Hepatocyte (in vitro differentiated cells): Measurements from ENCODE around the gene APPL2. TPM values are rescaled to one million over a fixed set of nuclear protein-coding genes. Genes with fewer than 3 reads are reported as not detected.

Experiments used
- DNase-seq: peaks from one replicate; pipeline ENCODE4 v3.0.0-alpha.2; 2016; ENCODE audit warnings: low spot score
- H2AFZ ChIP-seq: fragments of 200-600 bp; sonication (generic); 2 replicates; pipeline ENCODE4 v1.6.0; 2016; ENCODE audit warnings: antibody characterized with exemption, mild to moderate bottlenecking
- H3K27ac ChIP-seq: fragments of 200-600 bp; sonication (generic); 2 replicates; pipeline ENCODE4 v1.5.1; 2016; ENCODE audit warnings: mild to moderate bottlenecking
- H3K27me3 ChIP-seq: fragments of 200-600 bp; sonication (generic); 2 replicates; pipeline ENCODE4 v1.6.1; 2016
- H3K36me3 ChIP-seq: fragments of 200-600 bp; sonication (generic); replicated peaks from 2 replicates; pipeline ENCODE4 v1.5.1; 2016; ENCODE audit warnings: low read depth; ENCODE audit not compliant: insufficient read depth
- H3K4me1 ChIP-seq: fragments of 200-600 bp; sonication (generic); 2 replicates; pipeline ENCODE4 v1.5.1; 2016; ENCODE audit warnings: mild to moderate bottlenecking, moderate library complexity; ENCODE audit not compliant: insufficient read depth
- H3K4me2 ChIP-seq: fragments of 200-600 bp; sonication (generic); 2 replicates; pipeline ENCODE4 v1.6.0; 2016
- H3K4me3 ChIP-seq: fragments of 200-600 bp; sonication (generic); 2 replicates; pipeline ENCODE4 v1.5.1; 2016; ENCODE audit warnings: mild to moderate bottlenecking
- H3K79me2 ChIP-seq: fragments of 200-600 bp; sonication (generic); 2 replicates; pipeline ENCODE4 v1.6.0; 2017; ENCODE audit warnings: mild to moderate bottlenecking
- H3K9me2 ChIP-seq: fragments of 200-600 bp; sonication (generic); replicated peaks from 2 replicates; pipeline ENCODE4 v1.6.0; 2017; ENCODE audit warnings: mild to moderate bottlenecking; ENCODE audit not compliant: insufficient read depth
- H3K9me3 ChIP-seq: fragments of 200-600 bp; sonication (generic); 2 replicates; pipeline ENCODE4 v1.5.1; 2016; ENCODE audit warnings: low read depth, mild to moderate bottlenecking
- H4K20me1 ChIP-seq: fragments of 200-600 bp; sonication (generic); 2 replicates; pipeline ENCODE4 v1.6.0; 2016; ENCODE audit warnings: mild to moderate bottlenecking; ENCODE audit not compliant: insufficient read depth, poor library complexity, severe bottlenecking
- CTCF ChIP-seq: fragments of 200-600 bp; sonication (generic); IDR thresholded peaks from 2 replicates; pipeline ENCODE4 v1.5.1; 2016; ENCODE audit warnings: antibody characterized with exemption, mild to moderate bottlenecking; ENCODE audit not compliant: poor library complexity
- EZH2 ChIP-seq: fragments of 200-600 bp; sonication (generic); IDR thresholded peaks from 2 replicates; pipeline ENCODE4 v1.6.1; 2016; ENCODE audit warnings: antibody characterized with exemption, mild to moderate bottlenecking, borderline replicate concordance
- EZH2phosphoT487 ChIP-seq: fragments of 200-600 bp; sonication (generic); IDR thresholded peaks from one replicate; pipeline ENCODE4 v1.6.1; 2018; ENCODE audit warnings: antibody characterized with exemption, mild to moderate bottlenecking, low read depth, moderate library complexity; ENCODE audit not compliant: unreplicated experiment, severe bottlenecking
- WGBS: methylation state at CpG from one replicate; pipeline ENCODE4 v1.1.6; 2016; ENCODE audit warnings: low lambda C conversion rate; ENCODE audit errors: missing lambda C conversion rate; 5-methylcytosine and 5-hydroxymethylcytosine counted together
- polyA plus RNA-seq: library from polyadenylated mRNA; unstranded; fragments of >200 nt; fragmentation: Nextera tagmentation; extraction: Ambion mirVana; gene quantifications from 2 replicates; pipeline ENCODE4 v1.2.1, GENCODE V29; 2016
- total RNA-seq: library from RNA; depleted of rRNA; stranded (reverse); fragments of >200 nt; gene quantifications from 2 replicates; pipeline ENCODE4 v1.2.3, GENCODE V29; 2014

The APPL2 gene
- total and polyA plus RNA-seq, 2 experiments from 2014 or later = 42.2 to 74.1 TPM

GRCh38 chr12:105280966-105281693 lies 45.2 kb upstream of the APPL2 start:
- Histone ChIP-seq H3K4me3 (no peak overlapping the region), H4K20me1 (no peaks in the 10 kb centered on the region), H3K9me2 (no peaks in the 10 kb centered on the region), H3K27me3 (no peaks in the 10 kb centered on the region), H3K36me3 (no peaks in the 10 kb centered on the region), H3K9me3 (no peaks in the 10 kb centered on the region), H3K79me2 (no peaks in the 10 kb centered on the region), H3K4me1 (peaks cover 18% of the 10 kb centered on the region), H3K4me2 (peak overlapping the region; percentile 53), H3K27ac (peak overlapping the region; percentile 84), H2AFZ (no peak overlapping the region)
- WGBS = 73% methylated on average over 6 of the region's 6 CpGs
- TF ChIP-seq CTCF = no peak
- TF ChIP-seq EZH2phosphoT487 = no peak
- no peak for TF ChIP-seq EZH2
- no peak for DNase-seq

- H3K36me3 ChIP-seq = no peaks in the 10 kb centered on the region
- no peak overlapping the region for H3K4me2 ChIP-seq
- no peaks in the 10 kb centered on the region for H3K9me3 ChIP-seq
- TF ChIP-seq EZH2 (no peak), CTCF (peak; percentile 42)
- H3K4me1 ChIP-seq = peaks cover 18% of the 10 kb centered on the region
- 82% methylated on average over 6 of the region's 6 CpGs for whole genome bisulfite sequencing
- H4K20me1 ChIP-seq = no peaks in the 10 kb centered on the region
- no peaks in the 10 kb centered on the region for H3K9me2 ChIP-seq
- no peaks in the 10 kb centered on the region for H3K27me3 ChIP-seq
- no peak overlapping the region for H2AFZ ChIP-seq
- DNase-seq = peak; percentile 30
- H3K79me2 ChIP-seq = no peaks in the 10 kb centered on the region
- no peak overlapping the region for H3K4me3 ChIP-seq
- H3K27ac ChIP-seq = no peak overlapping the region
Measured at GRCh38 chr12:105279460-105280056, 43.6 kb upstream of the APPL2 start.

GRCh38 chr12:105278043-105278697 lies 42.2 kb upstream of the APPL2 start:
- no peaks in the 10 kb centered on the region for H3K27me3 ChIP-seq
- H4K20me1 ChIP-seq = no peaks in the 10 kb centered on the region
- H2AFZ ChIP-seq = no peak overlapping the region
- 55% methylated on average over 4 of the region's 4 CpGs for WGBS
- no peaks in the 10 kb centered on the region for H3K9me2 ChIP-seq
- peaks cover 18% of the 10 kb centered on the region for H3K4me1 ChIP-seq
- no peaks in the 10 kb centered on the region for H3K36me3 ChIP-seq
- H3K27ac ChIP-seq = peak overlapping the region; percentile 59
- H3K9me3 ChIP-seq = no peaks in the 10 kb centered on the region
- peak; percentile 42 for DNase-seq
- H3K79me2 ChIP-seq = no peaks in the 10 kb centered on the region
- TF ChIP-seq EZH2 = no peak
- no peak for TF ChIP-seq CTCF
- TF ChIP-seq EZH2phosphoT487 = no peak
- no peak overlapping the region for H3K4me3 ChIP-seq
- no peak overlapping the region for H3K4me2 ChIP-seq
